ENCODE data around the gene FLOT1. TPM values are rescaled to one million over a fixed set of nuclear protein-coding genes. Genes with fewer than 3 reads are reported as not detected.

FLOT1 gene
- total RNA-seq, 2 experiments from 2014 or later = 66.7 to 108 TPM

DNA sequence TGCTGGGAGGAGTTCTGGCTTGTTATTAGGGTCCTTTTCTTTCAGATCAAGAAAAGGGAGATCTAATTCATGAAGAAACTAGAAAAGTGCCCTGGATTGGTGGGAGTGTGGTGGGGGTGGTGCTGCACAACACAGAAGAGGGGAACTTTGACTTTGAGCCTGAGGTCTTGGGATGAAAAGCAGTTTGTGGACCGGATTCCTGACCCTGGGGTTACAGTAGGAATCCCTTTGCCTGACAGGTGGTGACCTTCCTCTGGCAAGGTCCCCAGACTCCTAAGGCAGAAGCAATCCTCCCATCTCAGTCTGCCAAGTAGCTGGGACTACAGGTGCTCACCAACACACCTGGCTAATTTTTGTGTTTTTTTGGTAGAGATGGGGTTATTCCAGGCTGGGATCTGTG, 47.1 kb upstream of the FLOT1 start:
- Histone ChIP-seq H2AFZ (ENCODE audit: low read length) (no peak overlapping the region), H3K4me2 (ENCODE audit: low read length) (no peak overlapping the region), H3K4me3 (ENCODE audit: low read depth, low read length, poor library complexity, severe bottlenecking) (no peak overlapping the region), H3K27ac (ENCODE audit: low read depth, low read length, poor library complexity, severe bottlenecking) (no peak overlapping the region), H3K4me1 (ENCODE audit: insufficient read depth, low read length, poor library complexity, severe bottlenecking) (no peaks in the 10 kb centered on the region), H3K9me2 (ENCODE audit: insufficient read depth, low read length) (no peaks in the 10 kb centered on the region), H3K36me3 (ENCODE audit: insufficient read depth, low read length) (no peaks in the 10 kb centered on the region), H3K9me3 (ENCODE audit: low read length) (no peaks in the 10 kb centered on the region), H3K79me2 (ENCODE audit: insufficient read depth, low read depth, low read length) (no peaks in the 10 kb centered on the region), H4K20me1 (ENCODE audit: insufficient read depth, low read length) (no peaks in the 10 kb centered on the region)
- CTCF ChIA-PET (ENCODE audit: unreplicated experiment) = no interaction called here
- intact Hi-C loops (cut with micrococcal nuclease; ENCODE audit: unreplicated experiment) = no loop called here
- BruUV-seq (replicated peaks) = no TSS peak
- POLR2A ChIA-PET = no interaction called here
- no peak for TF ChIP-seq EZH2phosphoT487 (IDR thresholded peaks at IDR 0.05; ENCODE audit: borderline replicate concordance, low read depth, low read length)
- TF ChIP-seq CTCF (conservative IDR thresholded peaks at IDR 0.05; ENCODE audit: low read length) = no peak
- no peak for DNase-seq (ENCODE audit: low spot score)

DNA sequence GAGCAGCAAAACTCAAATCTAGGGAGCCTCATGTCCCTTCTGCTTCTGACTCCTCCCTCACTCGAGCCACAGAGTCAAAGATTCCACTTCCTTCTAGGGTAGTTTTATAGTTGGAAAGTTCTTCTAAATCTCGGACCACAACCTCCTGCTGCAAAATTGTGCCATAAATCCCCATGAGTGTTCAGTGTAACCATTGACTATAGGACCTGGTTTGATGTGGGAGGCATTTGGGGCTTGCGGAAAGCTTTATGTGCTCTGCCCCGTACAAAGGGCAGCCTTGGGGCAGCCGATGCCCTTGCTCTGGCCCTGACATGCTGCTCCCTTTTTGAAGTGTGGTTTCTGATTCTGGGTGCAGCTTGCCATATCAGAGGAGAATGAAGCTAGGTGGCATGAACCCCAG, 45.5 kb upstream of the FLOT1 start:
- Histone ChIP-seq H3K36me3 (ENCODE audit: insufficient read depth, low read length) (no peaks in the 10 kb centered on the region), H2AFZ (ENCODE audit: low read length) (no peak overlapping the region), H3K9me3 (ENCODE audit: low read length) (no peaks in the 10 kb centered on the region), H3K4me2 (ENCODE audit: low read length) (no peak overlapping the region), H3K79me2 (ENCODE audit: insufficient read depth, low read depth, low read length) (no peaks in the 10 kb centered on the region), H3K9me2 (ENCODE audit: insufficient read depth, low read length) (no peaks in the 10 kb centered on the region), H3K4me3 (ENCODE audit: low read depth, low read length, poor library complexity, severe bottlenecking) (no peak overlapping the region), H4K20me1 (ENCODE audit: insufficient read depth, low read length) (no peaks in the 10 kb centered on the region), H3K4me1 (ENCODE audit: insufficient read depth, low read length, poor library complexity, severe bottlenecking) (no peaks in the 10 kb centered on the region), H3K27ac (ENCODE audit: low read depth, low read length, poor library complexity, severe bottlenecking) (no peak overlapping the region)
- DNase-seq (ENCODE audit: low spot score) = no peak
- intact Hi-C loops (cut with micrococcal nuclease; ENCODE audit: unreplicated experiment) = no loop called here
- ChIA-PET CTCF (ENCODE audit: unreplicated experiment) (interaction anchor here (0.5 kb wide), 1 partner anchor 241 kb away, joined by 3 read pairs; no protein-coding TSS in a partner anchor), POLR2A (interaction anchor here (0.6 kb wide), 1 partner anchor 9 kb away, joined by 3 read pairs; no protein-coding TSS in a partner anchor)
- BruUV-seq (replicated peaks) = no TSS peak
- TF ChIP-seq EZH2phosphoT487 (IDR thresholded peaks at IDR 0.05; ENCODE audit: borderline replicate concordance, low read depth, low read length) (no peak), CTCF (conservative IDR thresholded peaks at IDR 0.05; ENCODE audit: low read length) (no peak)

GRCh38 chr6:30782425-30783014, 40.0 kb upstream of the FLOT1 start:
- H3K4me2 ChIP-seq (ENCODE audit: low read length) = no peak overlapping the region
- H3K27ac ChIP-seq (ENCODE audit: low read depth, low read length, poor library complexity, severe bottlenecking) = no peak overlapping the region
- no peaks in the 10 kb centered on the region for H3K79me2 ChIP-seq (ENCODE audit: insufficient read depth, low read depth, low read length)
- no peaks in the 10 kb centered on the region for H3K36me3 ChIP-seq (ENCODE audit: insufficient read depth, low read length)
- POLR2A ChIA-PET = interaction anchor here (1.4 kb wide), 1 partner anchor 9 kb away, joined by 3 read pairs; no protein-coding TSS in a partner anchor
- intact Hi-C loops (cut with micrococcal nuclease; ENCODE audit: unreplicated experiment) = no loop called here
- H3K4me1 ChIP-seq (ENCODE audit: insufficient read depth, low read length, poor library complexity, severe bottlenecking) = no peaks in the 10 kb centered on the region
- DNase-seq (ENCODE audit: low spot score) = no peak
- TF ChIP-seq CTCF (conservative IDR thresholded peaks at IDR 0.05; ENCODE audit: low read length) = no peak
- no peak for TF ChIP-seq EZH2phosphoT487 (IDR thresholded peaks at IDR 0.05; ENCODE audit: borderline replicate concordance, low read depth, low read length)
- no peak overlapping the region for H3K4me3 ChIP-seq (ENCODE audit: low read depth, low read length, poor library complexity, severe bottlenecking)
- H3K9me3 ChIP-seq (ENCODE audit: low read length) = no peaks in the 10 kb centered on the region
- no peaks in the 10 kb centered on the region for H3K9me2 ChIP-seq (ENCODE audit: insufficient read depth, low read length)
- CTCF ChIA-PET (ENCODE audit: unreplicated experiment) = no interaction called here
- H2AFZ ChIP-seq (ENCODE audit: low read length) = no peak overlapping the region
- no TSS peak for BruUV-seq (replicated peaks)
- no peaks in the 10 kb centered on the region for H4K20me1 ChIP-seq (ENCODE audit: insufficient read depth, low read length)
